ENCODE data around the gene ACE. TPM values are rescaled to one million over a fixed set of nuclear protein-coding genes. Genes with fewer than 3 reads are reported as not detected.

ACE gene
- total and polyA plus RNA-seq, 4 donors = 1.1 to 6.9 (median 2.4) TPM

- H3K27ac ChIP-seq (ENCODE audit: low read depth in 1 of 2, low read length in 2 of 2) = no peak overlapping the region
- H3K4me1 ChIP-seq (ENCODE audit: control insufficient read depth in 4 of 4, insufficient read depth in 4 of 4, low read length in 3 of 4) = peaks cover 5 to 16% (median 10%) of the 10 kb centered on the region in 4 donors
- H3K9me3 ChIP-seq (ENCODE audit: control insufficient read depth in 4 of 4, low read length in 3 of 4) = no peaks in the 10 kb centered on the region
These were observed 2.7 kb upstream of the ACE start for GRCh38 chr17:63474174-63474573.

More at GRCh38 chr17:63474174-63474573, 2.7 kb upstream of the ACE start:
- Histone ChIP-seq H3K36me3 (ENCODE audit: control insufficient read depth in 4 of 4, insufficient read depth in 3 of 4, low read depth in 1 of 4, low read length in 3 of 4) (no peaks in the 10 kb centered on the region), H3K9ac (ENCODE audit: low read depth in 1 of 2, low read length in 2 of 2) (no peak overlapping the region), H3K27me3 (ENCODE audit: control insufficient read depth in 4 of 4, insufficient read depth in 4 of 4, low read length in 3 of 4) (peaks cover 0 to 8% (median 4%) of the 10 kb centered on the region in 4 donors), H3K4me3 (ENCODE audit: low read depth in 1 of 3, low read length in 3 of 3) (no peak overlapping the region)
- no peak for DNase-seq (ENCODE audit: low spot score)
- TF ChIP-seq YY1 (IDR thresholded peaks at IDR 0.05) = no peak
- TF ChIP-seq REST (IDR thresholded peaks at IDR 0.05) = no peak
- no peak for TF ChIP-seq NR2F2 (IDR thresholded peaks at IDR 0.05)
- TF ChIP-seq ATF3 (IDR thresholded peaks at IDR 0.05) = no peak
- no peak for TF ChIP-seq EGR1 (IDR thresholded peaks at IDR 0.05; ENCODE audit: low read depth in 2 of 2)
- no peak for TF ChIP-seq MAX (IDR thresholded peaks at IDR 0.05)
- TF ChIP-seq HNF4A (conservative IDR thresholded peaks at IDR 0.05) = no peak
- no peak for TF ChIP-seq GABPA (IDR thresholded peaks at IDR 0.05 in 1 of 2, conservative IDR thresholded peaks at IDR 0.05 in 1 of 2)
- TF ChIP-seq RAD21 (IDR thresholded peaks at IDR 0.05) = no peak
- TF ChIP-seq RXRA (IDR thresholded peaks at IDR 0.05) = no peak
- no peak for TF ChIP-seq HNF4G (IDR thresholded peaks at IDR 0.05)
- TF ChIP-seq FOXA2 (IDR thresholded peaks at IDR 0.05) = no peak
- no peak for TF ChIP-seq CTCF (IDR thresholded peaks at IDR 0.05; ENCODE audit: low read depth, low read length, missing input control)
- TF ChIP-seq ZBTB33 (IDR thresholded peaks at IDR 0.05) = no peak
- TF ChIP-seq TAF1 (conservative IDR thresholded peaks at IDR 0.05) = no peak
- 20% methylated on average over 3 of the region's 3 CpGs for WGBS
